K562 (cell line): ENCODE measurements around the gene SF3A2. TPM values are rescaled to one million over a fixed set of nuclear protein-coding genes. Genes with fewer than 3 reads are reported as not detected.

ENCODE experiments used
- ARID3A ChIP-seq: IDR thresholded peaks from 2 replicates; pipeline ENCODE4 v1.6.1; 2012; ENCODE audit warnings: low read depth, low read length, improper control_type of control experiment, borderline replicate concordance
- HDAC8 ChIP-seq: fragments of 450-650 bp; IDR thresholded peaks from 2 replicates; pipeline ENCODE4 v1.6.1; 2016; ENCODE audit warnings: mild to moderate bottlenecking, missing genetic modification characterization, moderate library complexity, missing compliant biosample characterization
- IRF9 ChIP-seq: fragments of 450-650 bp; IDR thresholded peaks from 2 replicates; pipeline ENCODE4 v1.6.1; 2016; ENCODE audit warnings: missing biosample characterization, missing genetic modification characterization
- JUNB ChIP-seq: fragments of 450-650 bp; formaldehyde crosslinking; conservative IDR thresholded peaks from 2 replicates; pipeline ENCODE4 v1.4.0; 2020; ENCODE audit warnings: mild to moderate bottlenecking
- KLF16 ChIP-seq: IDR thresholded peaks from 2 replicates; pipeline ENCODE4 v1.6.1; 2016; ENCODE audit warnings: antibody characterized with exemption
- NR2F6 ChIP-seq: fragments of 450-650 bp; formaldehyde crosslinking; IDR thresholded peaks from 2 replicates; pipeline ENCODE4 v1.4.0; 2020; ENCODE audit warnings: mild to moderate bottlenecking
- RBFOX2 ChIP-seq: fragments of 200-400 bp; formaldehyde crosslinking; IDR thresholded peaks from 2 replicates; pipeline ENCODE4 v1.6.1; 2017; ENCODE audit warnings: low read depth, mild to moderate bottlenecking, low read length, moderate library complexity
- RHOXF2B ChIP-seq: fragments of 250-450 bp; sonication (Bioruptor Pico); conservative IDR thresholded peaks from 2 replicates; pipeline ENCODE4 v1.5.1; 2021
- TCF3 ChIP-seq: sonication (generic); formaldehyde crosslinking; IDR thresholded peaks from 2 replicates; pipeline ENCODE4 v1.4.0; 2020; ENCODE audit warnings: mild to moderate bottlenecking, missing genetic modification reagents
- TEAD4 ChIP-seq, 2 experiments: sonication (generic) in 1 of 2; formaldehyde crosslinking in 1 of 2; IDR thresholded peaks; 2 replicates each; pipeline versions ENCODE4 v1.6.1 to v1.8.0; 2012 to 2022; ENCODE audit warnings: borderline replicate concordance in 1 of 2, inconsistent platforms in 1 of 2, low read length in 1 of 2, mild to moderate bottlenecking in 1 of 2, missing genetic modification reagents in 1 of 2
- ZNF280A ChIP-seq: fragments of 450-650 bp; IDR thresholded peaks from 2 replicates; pipeline ENCODE4 v1.6.1; 2018; ENCODE audit warnings: mild to moderate bottlenecking, low read depth; ENCODE audit not compliant: partially characterized antibody
- ZNF431 ChIP-seq: sonication (generic); formaldehyde crosslinking; IDR thresholded peaks from 2 replicates; pipeline ENCODE4 v1.8.0; 2022; ENCODE audit warnings: mild to moderate bottlenecking, missing genetic modification reagents
- ZNF79 ChIP-seq: fragments of 250-450 bp; sonication (Bioruptor Pico); IDR thresholded peaks from 2 replicates; pipeline ENCODE4 v1.4.0; 2020; ENCODE audit warnings: low read depth, mild to moderate bottlenecking, moderate library complexity
- polyA plus RNA-seq, 8 experiments: library from polyadenylated mRNA; depleted of rRNA in 4 of 8; stranded (reverse) in 5 of 8; unstranded in 3 of 8; fragments of >200 nt; fragmentation: Nextera tagmentation in 2 of 8; fragmentation: Illumina TruSeq in 1 of 8; extraction: Ambion mirVana in 2 of 8; extraction: Trizol in 1 of 8; gene quantifications; 2 replicates each; pipeline versions ENCODE4 v1.2.1 to v1.2.3, GENCODE V29; 2011 to 2014; ENCODE audit warnings: inconsistent platforms in 1 of 8, missing spikeins in 1 of 8
- total RNA-seq, 7 experiments: library from RNA; depleted of rRNA in 6 of 7; stranded (reverse); fragments of >200 nt in 6 of 7; fragmentation: Illumina TruSeq in 2 of 7; extraction: Trizol in 2 of 7; gene quantifications; 2 replicates each; pipeline versions ENCODE4 v1.2.1 to v1.2.3, GENCODE V29; 2011 to 2021; ENCODE audit warnings: low replicate concordance in 1 of 7

SF3A2 gene
- total and polyA plus RNA-seq, 9 of the 15 experiments (the other 6 are each of a cell fraction or from before 2014, with no cell fraction given) = 0.17 to 194 (median 22.8) TPM

GRCh38 chr19:2269244-2270156 lies 32.9 kb downstream of the SF3A2 start (continued):
- no peak for TF ChIP-seq JUNB (CRISPR knock-in tag)
- no peak for TF ChIP-seq NR2F6 (CRISPR knock-in tag)
- no peak for TF ChIP-seq ZNF431
- no peak for TF ChIP-seq IRF9
- TF ChIP-seq RHOXF2B (CRISPR knock-in tag) = no peak
- TF ChIP-seq TEAD4 (IDR thresholded peaks at IDR 0.05; ENCODE audit: low read length) = peak; percentile 65; the same call in 1 of the 2 replicates
- no peak; the same call in 1 of the 2 replicates for TF ChIP-seq TEAD4 (CRISPR knock-in tag; IDR thresholded peaks at IDR 0.05; ENCODE audit: borderline replicate concordance)
- TF ChIP-seq ZNF79 = no peak
- TF ChIP-seq KLF16 = no peak
- TF ChIP-seq ZNF280A = no peak
- TF ChIP-seq HDAC8 (tag) = 0 out of 2 replicates have a peak, but pooled peaks have one; percentile 16
- no peak for TF ChIP-seq TCF3 (CRISPR knock-in tag)
- TF ChIP-seq RBFOX2 = peak; percentile 100
- TF ChIP-seq ARID3A = no peak
